GM13977 (cell line): ENCODE measurements around the gene SEL1L2.

Source experiments
- DNase-seq: peaks from one replicate; pipeline ENCODE4 v3.0.0; 2012; ENCODE audit warnings: low spot score
- in situ Hi-C: fragments of 300-500 bp; cut with MboI; formaldehyde crosslinking; loops from one replicate; pipeline ENCODE4 v1.12.0; 2022; ENCODE audit warnings: low sequenced_read_pairs, low pct_unique_long_range_greater_than_20kb, mixed read lengths, inconsistent platforms; ENCODE audit not compliant: unreplicated experiment
- TF ChIP-seq, protein P1 (sequence below): IDR thresholded peaks from 2 replicates; pipeline ENCODE4 v1.5.1; 2012; ENCODE audit warnings: mild to moderate bottlenecking, control low read depth; ENCODE audit not compliant: insufficient read depth; ENCODE audit errors: extremely low read depth, missing control alignments

Gene SEL1L2

DNA sequence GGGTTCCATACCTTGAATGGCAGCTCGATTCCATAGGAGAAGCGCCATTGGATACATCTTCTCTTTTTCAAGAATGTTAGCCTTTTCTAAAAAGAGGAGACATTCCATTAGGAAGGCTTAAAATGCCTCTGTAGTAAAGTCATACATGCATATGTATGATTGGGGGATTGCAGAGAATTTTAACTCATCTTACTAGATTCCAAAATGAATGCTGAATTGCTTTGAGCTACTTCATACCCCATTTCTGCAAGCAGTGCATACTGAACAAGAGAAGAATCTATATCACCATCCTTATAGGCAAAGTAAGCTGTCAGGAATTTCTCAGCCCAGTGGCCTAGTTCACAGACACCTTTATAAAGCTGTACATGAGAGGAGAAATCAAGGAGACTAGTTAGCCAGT lies 125.3 kb downstream of the SEL1L2 start:
- TF ChIP-seq, protein P1, sequence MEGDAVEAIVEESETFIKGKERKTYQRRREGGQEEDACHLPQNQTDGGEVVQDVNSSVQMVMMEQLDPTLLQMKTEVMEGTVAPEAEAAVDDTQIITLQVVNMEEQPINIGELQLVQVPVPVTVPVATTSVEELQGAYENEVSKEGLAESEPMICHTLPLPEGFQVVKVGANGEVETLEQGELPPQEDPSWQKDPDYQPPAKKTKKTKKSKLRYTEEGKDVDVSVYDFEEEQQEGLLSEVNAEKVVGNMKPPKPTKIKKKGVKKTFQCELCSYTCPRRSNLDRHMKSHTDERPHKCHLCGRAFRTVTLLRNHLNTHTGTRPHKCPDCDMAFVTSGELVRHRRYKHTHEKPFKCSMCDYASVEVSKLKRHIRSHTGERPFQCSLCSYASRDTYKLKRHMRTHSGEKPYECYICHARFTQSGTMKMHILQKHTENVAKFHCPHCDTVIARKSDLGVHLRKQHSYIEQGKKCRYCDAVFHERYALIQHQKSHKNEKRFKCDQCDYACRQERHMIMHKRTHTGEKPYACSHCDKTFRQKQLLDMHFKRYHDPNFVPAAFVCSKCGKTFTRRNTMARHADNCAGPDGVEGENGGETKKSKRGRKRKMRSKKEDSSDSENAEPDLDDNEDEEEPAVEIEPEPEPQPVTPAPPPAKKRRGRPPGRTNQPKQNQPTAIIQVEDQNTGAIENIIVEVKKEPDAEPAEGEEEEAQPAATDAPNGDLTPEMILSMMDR: no peak
- in situ Hi-C loops: no loop called here
- no peak for DNase-seq

GRCh38 chr20:13863244-13863643 lies 127.2 kb downstream of the SEL1L2 start:
- in situ Hi-C loops: no loop called here
- DNase-seq: no peak
- TF ChIP-seq, protein P1: no peak

DNA sequence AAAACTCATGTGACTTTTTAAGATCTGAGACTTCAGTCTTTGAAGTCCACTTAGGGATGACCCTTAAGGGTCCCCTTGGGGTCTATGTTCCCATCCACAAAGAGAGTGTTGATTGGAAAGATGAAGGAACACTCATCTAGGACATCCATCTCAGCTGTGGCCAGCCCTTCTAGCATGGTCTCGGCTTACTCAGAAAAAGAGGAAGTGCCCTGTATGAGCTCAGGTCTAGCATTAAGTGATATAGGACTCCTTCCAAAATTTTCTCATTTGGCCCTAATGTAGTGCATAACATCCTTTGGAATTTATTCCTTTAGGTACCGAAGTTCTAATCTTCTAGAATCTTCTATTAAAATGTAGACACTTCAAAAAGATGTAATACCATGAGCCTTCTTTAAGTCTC lies 128.2 kb downstream of the SEL1L2 start:
- no peak for DNase-seq
- TF ChIP-seq, protein P1: no peak
- in situ Hi-C loops: no loop called here

- DNase-seq: no peak
- TF ChIP-seq, protein P1: no peak
- in situ Hi-C loops: no loop called here
Observed at GRCh38 chr20:13858871-13859270, 131.5 kb downstream of the SEL1L2 start.

GRCh38 chr20:13858439-13858838 lies 132.0 kb downstream of the SEL1L2 start:
- no peak for DNase-seq
- in situ Hi-C loops: no loop called here
- TF ChIP-seq, protein P1: no peak

- TF ChIP-seq, protein P1: no peak
- no peak for DNase-seq
- in situ Hi-C loops: no loop called here
Observed at GRCh38 chr20:13857961-13858360, 132.5 kb downstream of the SEL1L2 start.

DNA sequence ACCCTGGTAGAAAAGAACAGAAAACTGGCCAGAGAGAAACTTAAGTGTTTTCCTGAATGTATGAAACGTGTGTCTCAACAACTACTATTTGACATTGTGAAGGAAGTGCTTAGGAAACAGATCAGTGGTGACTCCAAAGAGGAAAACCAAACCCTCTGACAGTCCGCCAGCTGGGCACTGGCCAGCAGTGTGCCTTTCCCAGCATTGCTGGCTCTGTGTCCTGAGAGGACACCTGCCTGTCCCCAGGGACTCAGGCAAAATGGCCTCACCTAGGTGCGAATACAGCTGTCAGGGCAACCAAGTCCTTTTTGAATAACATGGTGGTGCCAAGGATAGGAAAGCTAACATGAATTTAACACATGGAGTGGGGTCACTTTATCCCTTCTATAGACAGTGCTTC lies 133.1 kb downstream of the SEL1L2 start:
- in situ Hi-C loops: no loop called here
- TF ChIP-seq, protein P1: no peak
- DNase-seq: no peak
